Heart right ventricle (tissue), 16 donors: ENCODE data around the gene NFYB. TPM values are rescaled to one million over a fixed set of nuclear protein-coding genes. Genes with fewer than 3 reads are reported as not detected.

Experiments used
- ATAC-seq, 8 donors: fragments of 200-7000 bp; cut with Tn5 transposase; one replicate each; pipeline ENCODE4 v1.9.1; 2020; ENCODE audit warnings: mild to moderate bottlenecking in 8 of 8, moderate library complexity in 8 of 8, moderate number of reproducible peaks in 1 of 8
- DNase-seq, 2 donors: peaks; one replicate each; pipeline ENCODE4 v3.0.0-alpha.2; 2020
- H3K27ac ChIP-seq, 10 donors: fragments of 200-600 bp; sonication (generic) in 2 of 10; one replicate each; pipeline versions ENCODE4 v1.5.0 to v1.8.0; 2020 to 2022; ENCODE audit warnings: mild to moderate bottlenecking in 3 of 10
- H3K27me3 ChIP-seq, 7 donors: fragments of 200-600 bp; one replicate each; pipeline ENCODE4 v1.8.0; 2021 to 2022; ENCODE audit warnings: mild to moderate bottlenecking in 2 of 7
- H3K36me3 ChIP-seq, 9 donors: fragments of 200-600 bp; sonication (generic) in 1 of 9; one replicate each; pipeline versions ENCODE4 v1.5.0 to v1.8.0; 2020 to 2022; ENCODE audit warnings: mild to moderate bottlenecking in 2 of 9
- H3K4me1 ChIP-seq, 9 donors: fragments of 200-600 bp; sonication (generic) in 1 of 9; one replicate each; pipeline versions ENCODE4 v1.5.0 to v1.8.0; 2020 to 2022; ENCODE audit warnings: mild to moderate bottlenecking in 4 of 9
- H3K4me3 ChIP-seq, 10 donors: fragments of 200-600 bp; sonication (generic) in 2 of 10; one replicate each; pipeline versions ENCODE4 v1.5.0 to v1.8.0; 2020 to 2022; ENCODE audit warnings: mild to moderate bottlenecking in 7 of 10, moderate library complexity in 2 of 10
- H3K9me3 ChIP-seq, 11 donors: fragments of 200-600 bp in 10 of 11; sonication (generic) in 2 of 11; one replicate each; pipeline versions ENCODE4 v1.5.0 to v1.8.0; 2013 to 2022; ENCODE audit warnings: mild to moderate bottlenecking in 2 of 11, control low read depth in 1 of 11, moderate library complexity in 1 of 11
- WGBS, 2 donors: extraction: QIAGEN DNeasy Blood & Tissue Kit; methylation state at CpG; one replicate each; pipeline ENCODE4 v1.1.7; 2013; ENCODE audit warnings: inconsistent platforms in 1 of 2; 5-methylcytosine and 5-hydroxymethylcytosine counted together
- intact Hi-C, 10 donors: fragments of 100-400 bp; cut with DNase I; formaldehyde crosslinking; loops; one replicate each; pipeline versions ENCODE4 v1.11.1 to v1.14.2; 2022
- polyA plus RNA-seq, 2 donors: library from polyadenylated mRNA; stranded (reverse); fragments of 200-250 nt; gene quantifications; one replicate each; pipeline ENCODE4 v1.2.3, GENCODE V29; 2013
- total RNA-seq, 10 donors: library from RNA; stranded (reverse); fragmentation: NEBNext Ultra II Directional in 3 of 10; extraction: Animal tissue kit (Norgen Biotek cat#: 25700) in 3 of 10; gene quantifications; one replicate each; pipeline versions ENCODE4 v1.2.1 to v1.2.4, GENCODE V29; 2021 to 2023
- TF ChIP-seq, protein P1 (sequence below), 9 donors: fragments of 200-600 bp; sonication (generic) in 2 of 9; IDR thresholded peaks; one replicate each; pipeline versions ENCODE4 v1.5.0 to v1.8.0; 2021 to 2022; ENCODE audit warnings: antibody characterized with exemption in 9 of 9, mild to moderate bottlenecking in 5 of 9, moderate library complexity in 1 of 9
- donor health status: Arrhythmogenic right ventricular cardiomyopathy.
- donor health status: ischemic (EF 13 %, LVEDD 7.1; RV severe dilation, severe dysfunction).
- donor health status: healthy with polysubstance abuse.
- donor health status: DM: no; HTN: yes; CAD: no.
- donor health status: DM: no; HTN: no; CAD: no.
- donor health status: ischemic (EF 25% LVEDD 6.9; RV normal size, moderate dysfunction).
- donor health status: ischemic (EF 25% LVEDD 5.7; RV mildly dilated, moderate dysfunction).
- donor health status: healthy.
- donor health status: DM: yes; HTN: yes; CAD: no.
- donor health status: Ischemic cardiomyopathy.
- donor health status: ischemic (EF 35%, LVEDD 5.7; RV mildly dilated, moderate dysfunction).
- donor health status: nonischemic (EF 11% LVEDD 7.7; RV severe dilation, severe dysfunction).
- donor health status: DM: yes; HTN: yes; CAD: no.
- donor health status: PGD.
- donor health status: ischemic (EF 29% LVEDD 5.4; RV normal size, mild dysfunction).
- donor health status: nonischemic (EF 23%, LVEDD 6.1; RV moderate dilation, normal function).

The NFYB gene
- total and polyA plus RNA-seq, 12 donors: 16.1 to 53.9 (median 24.0) TPM

DNA sequence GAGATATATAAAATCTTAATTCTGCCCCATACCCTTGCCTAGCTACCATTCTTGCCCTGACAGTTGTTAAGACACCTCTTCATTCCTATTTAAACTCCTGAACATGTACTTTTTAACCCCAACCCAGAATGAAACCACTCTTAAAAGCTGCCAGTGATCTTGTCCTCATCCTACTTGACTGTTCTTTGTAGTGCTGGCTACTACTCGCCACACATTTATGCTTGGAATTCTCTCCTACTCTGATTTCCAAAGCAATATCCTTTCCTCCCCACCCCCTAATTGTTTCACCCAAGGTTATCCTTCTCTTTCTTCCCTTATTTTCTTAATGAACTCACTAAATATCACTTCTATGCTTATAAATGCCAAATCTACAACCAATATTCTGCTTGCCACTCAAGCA is 4.1 kb downstream of the NFYB start:
- H3K9me3 ChIP-seq: no peaks in the 10 kb centered on the region
- TF ChIP-seq, protein P1, sequence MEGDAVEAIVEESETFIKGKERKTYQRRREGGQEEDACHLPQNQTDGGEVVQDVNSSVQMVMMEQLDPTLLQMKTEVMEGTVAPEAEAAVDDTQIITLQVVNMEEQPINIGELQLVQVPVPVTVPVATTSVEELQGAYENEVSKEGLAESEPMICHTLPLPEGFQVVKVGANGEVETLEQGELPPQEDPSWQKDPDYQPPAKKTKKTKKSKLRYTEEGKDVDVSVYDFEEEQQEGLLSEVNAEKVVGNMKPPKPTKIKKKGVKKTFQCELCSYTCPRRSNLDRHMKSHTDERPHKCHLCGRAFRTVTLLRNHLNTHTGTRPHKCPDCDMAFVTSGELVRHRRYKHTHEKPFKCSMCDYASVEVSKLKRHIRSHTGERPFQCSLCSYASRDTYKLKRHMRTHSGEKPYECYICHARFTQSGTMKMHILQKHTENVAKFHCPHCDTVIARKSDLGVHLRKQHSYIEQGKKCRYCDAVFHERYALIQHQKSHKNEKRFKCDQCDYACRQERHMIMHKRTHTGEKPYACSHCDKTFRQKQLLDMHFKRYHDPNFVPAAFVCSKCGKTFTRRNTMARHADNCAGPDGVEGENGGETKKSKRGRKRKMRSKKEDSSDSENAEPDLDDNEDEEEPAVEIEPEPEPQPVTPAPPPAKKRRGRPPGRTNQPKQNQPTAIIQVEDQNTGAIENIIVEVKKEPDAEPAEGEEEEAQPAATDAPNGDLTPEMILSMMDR (IDR thresholded peaks at IDR 0.05): no peak
- H3K4me1 ChIP-seq: peaks cover 10 to 83% (median 59%) of the 10 kb centered on the region in 9 donors
- peaks cover 0 to 59% (median 13%) of the 10 kb centered on the region in 9 donors for H3K36me3 ChIP-seq
- intact Hi-C loops: loop anchor here in 1 of 10 donors (10.0 kb wide), 1 partner anchor 171 kb away; the partner anchor contains the start of gene EID3
- no peak for DNase-seq
- H3K4me3 ChIP-seq: no peak overlapping the region
- no peak overlapping the region for H3K27ac ChIP-seq
- 65 to 77% methylated on average over 1 of the region's 1 CpG for WGBS, 2 donors
- no peaks in the 10 kb centered on the region for H3K27me3 ChIP-seq
- no peak for ATAC-seq

DNA sequence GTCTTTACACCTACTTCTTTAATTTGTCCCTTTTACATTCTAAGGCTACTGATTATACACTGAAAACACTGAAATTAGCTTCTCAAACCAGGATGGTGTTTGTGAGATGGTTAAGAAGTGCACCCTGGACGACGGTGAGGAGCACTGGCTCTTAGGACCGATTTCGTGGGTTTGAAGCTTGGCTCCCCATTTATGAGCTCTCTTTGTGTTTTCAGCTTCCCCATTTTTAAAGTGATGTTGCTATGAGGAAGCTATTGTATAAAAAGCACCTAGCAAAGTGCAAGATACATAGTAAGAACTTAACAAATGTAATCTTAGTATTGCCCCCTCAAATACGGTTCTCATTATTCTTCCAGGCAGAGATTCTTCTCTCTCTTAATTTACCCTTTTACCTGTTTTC is 4.7 kb downstream of the NFYB start:
- H3K4me3 ChIP-seq: no peak overlapping the region
- no peaks in the 10 kb centered on the region for H3K9me3 ChIP-seq
- 80 to 87% methylated on average over 5 of the region's 5 CpGs for WGBS, 2 donors
- DNase-seq (no peak), ATAC-seq (no peak)
- H3K27ac ChIP-seq: peak overlapping the region in 1 of 10 donors; percentile 67
- no peaks in the 10 kb centered on the region for H3K27me3 ChIP-seq
- H3K36me3 ChIP-seq: peaks cover 0 to 64% (median 13%) of the 10 kb centered on the region in 9 donors
- TF ChIP-seq, protein P1 (IDR thresholded peaks at IDR 0.05): no peak
- intact Hi-C loops: loop anchor here in 1 of 10 donors (10.0 kb wide), 1 partner anchor 171 kb away; the partner anchor contains the start of gene EID3
- H3K4me1 ChIP-seq: peaks cover 6 to 78% (median 54%) of the 10 kb centered on the region in 9 donors

DNA sequence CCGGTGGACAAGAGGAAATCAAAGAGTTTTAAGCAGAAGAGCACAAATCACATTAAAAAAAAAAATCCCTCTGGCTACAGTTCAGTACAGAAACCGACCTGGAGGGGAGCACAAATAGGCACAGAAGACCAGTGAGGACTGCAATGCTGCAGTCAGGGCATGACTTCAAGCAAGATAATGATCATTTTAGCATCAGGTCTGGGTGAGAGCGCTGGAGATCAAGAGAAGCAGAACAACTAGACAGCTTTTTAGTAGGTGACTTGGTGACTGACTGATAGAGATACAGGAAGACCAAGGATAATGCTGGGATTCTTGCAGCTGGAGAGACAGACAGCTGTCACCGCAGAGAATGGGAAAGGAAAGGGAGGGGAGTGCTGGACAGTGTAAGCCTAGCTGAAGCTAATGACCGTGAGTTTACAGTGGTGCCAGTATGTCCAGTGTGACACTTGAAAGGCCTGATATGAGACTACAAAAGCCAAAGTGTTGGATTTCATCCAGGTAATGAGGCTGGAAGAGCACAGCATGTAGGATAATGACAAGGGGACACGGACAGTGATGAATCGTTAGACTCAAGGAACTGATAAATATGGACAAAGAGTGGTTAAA is 5.6 kb downstream of the NFYB start:
- no peaks in the 10 kb centered on the region for H3K9me3 ChIP-seq
- peaks cover 0 to 73% (median 20%) of the 10 kb centered on the region in 9 donors for H3K36me3 ChIP-seq
- peak; percentile 67 to 91 (median 88) for ATAC-seq
- TF ChIP-seq, protein P1 (IDR thresholded peaks at IDR 0.05): no peak
- no peaks in the 10 kb centered on the region for H3K27me3 ChIP-seq
- 32 to 50% methylated on average over 7 of the region's 7 CpGs for WGBS, 2 donors
- H3K27ac ChIP-seq: peak overlapping the region in 6 of 10 donors; percentile 13 to 67 (median 31)
- H3K4me1 ChIP-seq: peaks cover 6 to 77% (median 53%) of the 10 kb centered on the region in 9 donors
- DNase-seq: peak in 1 of 2 donors; percentile 50
- no peak overlapping the region for H3K4me3 ChIP-seq
- intact Hi-C loops: loop anchor here in 1 of 10 donors (10.0 kb wide), 1 partner anchor 172 kb away; the partner anchor contains the start of gene EID3

DNA sequence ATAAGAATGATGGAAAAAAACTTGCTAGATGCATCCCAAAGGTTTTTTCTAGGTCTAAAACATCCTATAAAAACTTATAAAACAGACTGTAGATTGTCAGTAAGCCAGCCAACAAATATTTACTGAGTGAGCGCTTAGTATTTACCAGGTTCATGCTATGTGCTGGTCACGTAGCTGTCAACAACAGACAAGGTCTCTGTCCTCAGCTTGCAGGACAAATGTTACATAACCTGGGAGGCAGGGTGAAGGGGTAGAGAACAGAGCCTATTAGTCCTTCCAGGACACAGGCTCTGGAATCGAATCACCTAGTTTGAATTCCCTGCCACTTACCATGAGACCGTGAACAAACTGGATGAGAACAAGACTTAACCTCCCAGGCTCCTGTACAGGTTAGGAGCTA is 6.4 kb downstream of the NFYB start:
- Histone ChIP-seq H3K27me3 (no peaks in the 10 kb centered on the region), H3K4me1 (peaks cover 6 to 73% (median 49%) of the 10 kb centered on the region in 9 donors), H3K9me3 (no peaks in the 10 kb centered on the region), H3K4me3 (no peak overlapping the region), H3K36me3 (peaks cover 0 to 82% (median 22%) of the 10 kb centered on the region in 9 donors), H3K27ac (peak overlapping the region in 3 of 10 donors; percentile 13 to 67 (median 42))
- ATAC-seq (peak in 6 of 8 donors; percentile 16 to 58 (median 42)), DNase-seq (no peak)
- TF ChIP-seq, protein P1 (IDR thresholded peaks at IDR 0.05): no peak
- intact Hi-C loops: loop anchor here in 1 of 10 donors (10.0 kb wide), 1 partner anchor 173 kb away; the partner anchor contains the start of gene EID3
- WGBS, 2 donors: 71 to 80% methylated on average over 4 of the region's 4 CpGs
